HepG2 (cell line): Measurements from ENCODE around the gene MUL1. TPM values are rescaled to one million over a fixed set of nuclear protein-coding genes. Genes with fewer than 3 reads are reported as not detected.

Source experiments
- ARID3A ChIP-seq: IDR thresholded peaks from 2 replicates; pipeline ENCODE4 v1.6.1; 2012; ENCODE audit warnings: low read depth, low read length, improper control_type of control experiment
- CREB1 ChIP-seq, 2 experiments: fragments of 450-650 bp in 1 of 2; IDR thresholded peaks; 2 replicates each; pipeline ENCODE4 v1.6.1; 2016 to 2017; ENCODE audit warnings: control low read depth in 1 of 2, mild to moderate bottlenecking in 1 of 2, missing compliant biosample characterization in 1 of 2, missing genetic modification characterization in 1 of 2
- CSRNP2 ChIP-seq: sonication (generic); formaldehyde crosslinking; conservative IDR thresholded peaks from 2 replicates; pipeline ENCODE4 v1.8.0; 2022; ENCODE audit warnings: low read depth, missing genetic modification reagents
- HBP1 ChIP-seq: IDR thresholded peaks from 2 replicates; pipeline ENCODE4 v1.6.1; 2016; ENCODE audit warnings: low read depth, control low read depth
- KDM1A ChIP-seq: IDR thresholded peaks from 2 replicates; pipeline ENCODE4 v1.6.1; 2016; ENCODE audit warnings: missing compliant biosample characterization
- KLF11 ChIP-seq: IDR thresholded peaks from 2 replicates; pipeline ENCODE4 v1.6.1; 2016; ENCODE audit warnings: missing compliant biosample characterization
- NCOA5 ChIP-seq: sonication (generic); formaldehyde crosslinking; IDR thresholded peaks from 2 replicates; pipeline ENCODE4 v1.4.0; 2020; ENCODE audit warnings: missing genetic modification reagents
- NFE2L1 ChIP-seq: sonication (generic); formaldehyde crosslinking; IDR thresholded peaks from 2 replicates; pipeline ENCODE4 v1.4.0; 2020; ENCODE audit warnings: missing genetic modification reagents, mild to moderate bottlenecking, borderline replicate concordance
- NR2F1 ChIP-seq, 2 experiments: fragments of 450-650 bp in 1 of 2; formaldehyde crosslinking in 1 of 2; IDR thresholded peaks; 2 replicates each; pipeline versions ENCODE4 v1.5.0 to v1.6.1; 2016 to 2020; ENCODE audit warnings: mild to moderate bottlenecking in 1 of 2, missing compliant biosample characterization in 1 of 2, missing genetic modification reagents in 1 of 2, moderate library complexity in 1 of 2
- RBM22 ChIP-seq: fragments of 200-400 bp; formaldehyde crosslinking; optimal IDR thresholded peaks from 2 replicates; pipeline ENCODE3; 2017; ENCODE audit warnings: mild to moderate bottlenecking, low read length, moderate library complexity
- SAP130 ChIP-seq: IDR thresholded peaks from 2 replicates; pipeline ENCODE4 v1.6.1; 2016; ENCODE audit warnings: low read depth
- SMC3 ChIP-seq: IDR thresholded peaks from 2 replicates; pipeline ENCODE4 v1.6.1; 2011; ENCODE audit warnings: low read length, improper control_type of control experiment
- TFDP1 ChIP-seq: IDR thresholded peaks from 2 replicates; pipeline ENCODE4 v1.6.1; 2016; ENCODE audit warnings: missing compliant biosample characterization, missing genetic modification reagents, borderline replicate concordance
- U2AF1 ChIP-seq: fragments of 200-400 bp; formaldehyde crosslinking; optimal IDR thresholded peaks from 2 replicates; pipeline ENCODE3; 2017; ENCODE audit warnings: mild to moderate bottlenecking, low read depth, low read length
- ZNF333 ChIP-seq: sonication (generic); formaldehyde crosslinking; IDR thresholded peaks from 2 replicates; pipeline ENCODE4 v1.4.0; 2020; ENCODE audit warnings: mild to moderate bottlenecking, missing genetic modification reagents, borderline replicate concordance
- ZNF557 ChIP-seq: sonication (generic); formaldehyde crosslinking; IDR thresholded peaks from 2 replicates; pipeline ENCODE4 v1.4.0; 2020; ENCODE audit warnings: missing genetic modification reagents
- ZNF609 ChIP-seq: sonication (generic); formaldehyde crosslinking; IDR thresholded peaks from 2 replicates; pipeline ENCODE4 v1.4.0; 2020; ENCODE audit warnings: mild to moderate bottlenecking, missing genetic modification reagents, borderline replicate concordance
- ZNF788 ChIP-seq: sonication (generic); formaldehyde crosslinking; IDR thresholded peaks from 2 replicates; pipeline ENCODE4 v1.5.0; 2020; ENCODE audit warnings: mild to moderate bottlenecking, missing genetic modification reagents, borderline replicate concordance
- polyA plus RNA-seq, 8 experiments: library from polyadenylated mRNA; depleted of rRNA in 3 of 8; stranded (reverse) in 7 of 8; unstranded in 1 of 8; fragments of >200 nt; fragmentation: Illumina TruSeq in 4 of 8; extraction: Trizol in 4 of 8; gene quantifications; 2 replicates each; pipeline versions ENCODE4 v1.2.1 to v1.2.3, GENCODE V29; 2011 to 2016; ENCODE audit warnings: low read depth in 4 of 8, missing spikeins in 1 of 8, mixed read lengths in 1 of 8; ENCODE audit not compliant: insufficient read depth in 1 of 8
- total RNA-seq, 5 experiments: library from RNA; depleted of rRNA; stranded (reverse); fragments of >200 nt; fragmentation: Illumina TruSeq; extraction: Trizol; gene quantifications; 2 replicates each; pipeline ENCODE4 v1.2.3, GENCODE V29; 2016; ENCODE audit warnings: low read depth in 1 of 5

MUL1 gene
- total and polyA plus RNA-seq, 2 of the 13 experiments (the other 11 are each of a cell fraction or from before 2014, with no cell fraction given), result 21.5 to 26.5 TPM

GRCh38 chr1:20469406-20470076 lies 38.4 kb downstream of the MUL1 start (continued):
- TF ChIP-seq NR2F1 (CRISPR knock-in tag; IDR thresholded peaks at IDR 0.05) (no peak), TFDP1 (CRISPR knock-in tag) (no peak), NFE2L1 (CRISPR knock-in tag) (no peak), ZNF788 (CRISPR knock-in tag) (no peak), ZNF557 (CRISPR knock-in tag) (no peak), ZNF333 (CRISPR knock-in tag) (no peak), ZNF609 (CRISPR knock-in tag) (no peak), SMC3 (peak; percentile 92), ARID3A (0 out of 2 replicates have a peak, but pooled peaks have one; percentile 12), KLF11 (CRISPR knock-in tag) (no peak), NCOA5 (CRISPR knock-in tag) (no peak), HBP1 (no peak), KDM1A (CRISPR knock-in tag) (no peak), RBM22 (no peak), SAP130 (CRISPR knock-in tag) (0 out of 2 replicates have a peak, but pooled peaks have one; percentile 15), U2AF1 (no peak), CSRNP2 (no peak), CREB1 (IDR thresholded peaks at IDR 0.05) (no peak), CREB1 (CRISPR knock-in tag; IDR thresholded peaks at IDR 0.05) (peak; percentile 30; the same call in 1 of the 2 replicates)
